HG03025 (cell line): Measurements from ENCODE around the gene HUNK.
"Not testable (repeated sequence)": the region's sequence is repeated elsewhere in the genome, so short reads cannot be mapped to it uniquely, and the experiment has no call there.

Experiments
- ATAC-seq: cut with Tn5 transposase; IDR thresholded peaks from one replicate; pipeline ENCODE4 v1.9.1; 2021; ENCODE audit warnings: mild to moderate bottlenecking, moderate library complexity; ENCODE audit not compliant: unreplicated experiment, low FRiP score

The HUNK gene

GRCh38 chr21:32036756-32037155 is 163.9 kb downstream of the HUNK start:
- ATAC-seq = no peak

GRCh38 chr21:32038751-32039150 is 165.9 kb downstream of the HUNK start:
- ATAC-seq = not testable (repeated sequence)

GRCh38 chr21:32043458-32043857 is 170.6 kb downstream of the HUNK start:
- no peak for ATAC-seq

- no peak for ATAC-seq
Measured at GRCh38 chr21:32044205-32045180, 171.7 kb downstream of the HUNK start.

- no peak for ATAC-seq
Measured at GRCh38 chr21:32046191-32046590, 173.4 kb downstream of the HUNK start.

- no peak for ATAC-seq
Measured at GRCh38 chr21:32048353-32048752, 175.5 kb downstream of the HUNK start.
